ENCODE results near the gene TASP1.

- TF ChIP-seq, protein P1, sequence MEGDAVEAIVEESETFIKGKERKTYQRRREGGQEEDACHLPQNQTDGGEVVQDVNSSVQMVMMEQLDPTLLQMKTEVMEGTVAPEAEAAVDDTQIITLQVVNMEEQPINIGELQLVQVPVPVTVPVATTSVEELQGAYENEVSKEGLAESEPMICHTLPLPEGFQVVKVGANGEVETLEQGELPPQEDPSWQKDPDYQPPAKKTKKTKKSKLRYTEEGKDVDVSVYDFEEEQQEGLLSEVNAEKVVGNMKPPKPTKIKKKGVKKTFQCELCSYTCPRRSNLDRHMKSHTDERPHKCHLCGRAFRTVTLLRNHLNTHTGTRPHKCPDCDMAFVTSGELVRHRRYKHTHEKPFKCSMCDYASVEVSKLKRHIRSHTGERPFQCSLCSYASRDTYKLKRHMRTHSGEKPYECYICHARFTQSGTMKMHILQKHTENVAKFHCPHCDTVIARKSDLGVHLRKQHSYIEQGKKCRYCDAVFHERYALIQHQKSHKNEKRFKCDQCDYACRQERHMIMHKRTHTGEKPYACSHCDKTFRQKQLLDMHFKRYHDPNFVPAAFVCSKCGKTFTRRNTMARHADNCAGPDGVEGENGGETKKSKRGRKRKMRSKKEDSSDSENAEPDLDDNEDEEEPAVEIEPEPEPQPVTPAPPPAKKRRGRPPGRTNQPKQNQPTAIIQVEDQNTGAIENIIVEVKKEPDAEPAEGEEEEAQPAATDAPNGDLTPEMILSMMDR (IDR thresholded peaks at IDR 0.05): no peak
- TF ChIP-seq POLR2A (IDR thresholded peaks at IDR 0.05; ENCODE audit: low read depth) (no peak), POLR2AphosphoS5 (IDR thresholded peaks at IDR 0.05) (no peak), EP300 (IDR thresholded peaks at IDR 0.05) (no peak)
Measured at GRCh38 chr20:13355941-13356486, 282.7 kb downstream of the TASP1 start.

Data from esophagus muscularis mucosa (tissue), 4 donors.